Measurements from ENCODE around the gene CREB5. TPM values are rescaled to one million over a fixed set of nuclear protein-coding genes. Genes with fewer than 3 reads are reported as not detected.
"Not testable (repeated sequence)": the region's sequence is repeated elsewhere in the genome, so short reads cannot be mapped to it uniquely, and the experiment has no call there.

Gene CREB5
- total RNA-seq, 1 experiment from 2014 or later: 40.5 TPM

DNA sequence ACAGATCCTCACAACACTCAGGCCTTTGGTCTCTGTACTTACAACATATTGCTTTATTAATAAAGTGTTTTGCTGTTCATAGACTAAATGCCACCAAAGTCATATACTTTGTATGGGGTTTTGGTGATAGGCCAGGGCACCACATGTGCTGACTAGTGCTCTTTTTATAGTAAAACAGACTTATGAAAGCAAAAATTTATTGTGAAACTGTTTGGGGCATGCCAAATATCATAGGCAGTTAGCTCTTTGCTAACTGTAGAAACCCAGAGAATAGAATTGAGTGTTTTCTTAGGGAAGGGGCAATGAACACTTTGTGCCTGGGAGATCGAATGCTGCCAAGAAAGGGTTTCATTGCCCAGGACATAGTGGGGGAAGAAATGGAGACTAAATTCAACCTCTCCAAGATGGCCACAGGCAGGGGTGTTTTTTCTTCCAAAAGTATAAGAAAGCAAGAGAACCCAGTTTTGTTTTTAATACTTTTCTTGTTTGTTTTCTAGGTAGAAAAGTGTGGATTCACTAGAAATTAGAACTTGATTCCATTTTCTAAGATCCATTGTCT is 403.1 kb downstream of the CREB5 start:
- Mint-ChIP-seq H3K9me3 (ENCODE audit: unreplicated experiment) (no peaks in the 10 kb centered on the region), H3K27me3 (ENCODE audit: insufficient read depth, unreplicated experiment) (no peaks in the 10 kb centered on the region), H3K27ac (ENCODE audit: low read depth, unreplicated experiment) (no peak overlapping the region), H3K36me3 (ENCODE audit: insufficient read depth, unreplicated experiment) (no peaks in the 10 kb centered on the region), H3K4me1 (ENCODE audit: insufficient read depth, unreplicated experiment) (peaks cover 6% of the 10 kb centered on the region), H3K4me3 (ENCODE audit: unreplicated experiment) (no peak overlapping the region)
- TF ChIP-seq, protein P1, sequence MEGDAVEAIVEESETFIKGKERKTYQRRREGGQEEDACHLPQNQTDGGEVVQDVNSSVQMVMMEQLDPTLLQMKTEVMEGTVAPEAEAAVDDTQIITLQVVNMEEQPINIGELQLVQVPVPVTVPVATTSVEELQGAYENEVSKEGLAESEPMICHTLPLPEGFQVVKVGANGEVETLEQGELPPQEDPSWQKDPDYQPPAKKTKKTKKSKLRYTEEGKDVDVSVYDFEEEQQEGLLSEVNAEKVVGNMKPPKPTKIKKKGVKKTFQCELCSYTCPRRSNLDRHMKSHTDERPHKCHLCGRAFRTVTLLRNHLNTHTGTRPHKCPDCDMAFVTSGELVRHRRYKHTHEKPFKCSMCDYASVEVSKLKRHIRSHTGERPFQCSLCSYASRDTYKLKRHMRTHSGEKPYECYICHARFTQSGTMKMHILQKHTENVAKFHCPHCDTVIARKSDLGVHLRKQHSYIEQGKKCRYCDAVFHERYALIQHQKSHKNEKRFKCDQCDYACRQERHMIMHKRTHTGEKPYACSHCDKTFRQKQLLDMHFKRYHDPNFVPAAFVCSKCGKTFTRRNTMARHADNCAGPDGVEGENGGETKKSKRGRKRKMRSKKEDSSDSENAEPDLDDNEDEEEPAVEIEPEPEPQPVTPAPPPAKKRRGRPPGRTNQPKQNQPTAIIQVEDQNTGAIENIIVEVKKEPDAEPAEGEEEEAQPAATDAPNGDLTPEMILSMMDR (IDR thresholded peaks at IDR 0.05; ENCODE audit: unreplicated experiment): no peak
- BruUV-seq (replicated peaks): no TSS peak
- no peak for DNase-seq (ENCODE audit: unreplicated experiment)
- CTCF ChIA-PET: interaction anchor here (0.7 kb wide), 1 partner anchor 55 kb away, joined by 3 read pairs; no protein-coding TSS in a partner anchor
- intact Hi-C loops (cut with micrococcal nuclease): no loop called here
- POLR2A ChIA-PET: interaction anchor here (0.6 kb wide), 3 partner anchors 484 to 1565 kb away, joined by 3 to 4 read pairs (median 3); no protein-coding TSS in a partner anchor

DNA sequence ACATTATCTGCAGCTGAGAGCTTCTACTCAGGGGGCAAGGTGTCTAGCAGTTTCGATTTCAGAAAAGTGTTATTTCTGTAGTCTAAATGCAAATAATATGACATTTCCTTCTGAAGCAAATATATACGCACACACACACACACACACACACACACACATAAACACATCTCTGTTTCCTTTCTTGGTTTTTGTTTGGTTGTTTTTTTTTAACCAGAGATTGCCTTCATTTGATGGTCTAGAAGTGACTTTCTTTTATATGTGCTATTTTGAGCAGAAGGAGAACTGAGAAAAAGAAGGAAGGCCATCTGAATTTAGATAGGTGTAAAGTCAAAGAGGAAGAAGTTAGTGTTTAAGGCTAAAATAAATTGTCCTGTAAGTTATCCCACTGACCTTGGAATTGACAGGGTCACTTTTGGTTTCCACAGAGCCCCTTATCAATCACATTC is 403.6 kb downstream of the CREB5 start:
- H3K9me3 Mint-ChIP-seq (ENCODE audit: unreplicated experiment): no peaks in the 10 kb centered on the region
- TF ChIP-seq, protein P1 (IDR thresholded peaks at IDR 0.05; ENCODE audit: unreplicated experiment): no peak
- no peak overlapping the region for H3K4me3 Mint-ChIP-seq (ENCODE audit: unreplicated experiment)
- intact Hi-C loops (cut with micrococcal nuclease): no loop called here
- H3K4me1 Mint-ChIP-seq (ENCODE audit: insufficient read depth, unreplicated experiment): peaks cover 6% of the 10 kb centered on the region
- no peaks in the 10 kb centered on the region for H3K36me3 Mint-ChIP-seq (ENCODE audit: insufficient read depth, unreplicated experiment)
- DNase-seq (ENCODE audit: unreplicated experiment): no peak
- ChIA-PET POLR2A (interaction anchor here (0.6 kb wide), 2 partner anchors 484 to 1275 kb away, joined by 3 read pairs; no protein-coding TSS in a partner anchor), CTCF (interaction anchor here (0.7 kb wide), 1 partner anchor 55 kb away, joined by 3 read pairs; no protein-coding TSS in a partner anchor)
- H3K27me3 Mint-ChIP-seq (ENCODE audit: insufficient read depth, unreplicated experiment): no peaks in the 10 kb centered on the region
- H3K27ac Mint-ChIP-seq (ENCODE audit: low read depth, unreplicated experiment): no peak overlapping the region
- BruUV-seq (replicated peaks): no TSS peak

DNA sequence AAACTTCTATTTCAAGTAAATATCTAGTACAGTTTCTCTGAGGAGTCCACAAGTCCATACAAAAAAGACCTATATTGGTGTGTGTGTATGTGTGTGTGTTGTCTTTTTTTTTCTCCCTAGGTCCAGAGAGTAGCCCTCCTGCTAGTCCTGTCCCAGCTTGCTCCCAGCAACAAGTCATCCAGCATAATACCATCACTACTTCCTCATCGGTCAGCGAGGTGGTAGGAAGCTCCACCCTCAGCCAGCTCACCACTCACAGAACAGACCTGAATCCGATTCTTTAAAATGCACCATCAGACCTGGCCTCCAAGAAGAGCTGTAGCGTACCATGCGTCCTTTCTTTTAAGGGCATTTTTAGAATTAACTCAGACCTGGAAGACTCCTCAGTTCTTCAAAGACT is 406.7 kb downstream of the CREB5 start:
- no peaks in the 10 kb centered on the region for H3K9me3 Mint-ChIP-seq (ENCODE audit: unreplicated experiment)
- H3K27me3 Mint-ChIP-seq (ENCODE audit: insufficient read depth, unreplicated experiment): no peaks in the 10 kb centered on the region
- CTCF ChIA-PET: interaction anchor here (0.5 to 0.7 kb wide), 2 partner anchors 27 to 174 kb away, joined by 3 to 4 read pairs; no protein-coding TSS in a partner anchor
- H3K4me3 Mint-ChIP-seq (ENCODE audit: unreplicated experiment): no peak overlapping the region
- peaks cover 6% of the 10 kb centered on the region for H3K4me1 Mint-ChIP-seq (ENCODE audit: insufficient read depth, unreplicated experiment)
- H3K27ac Mint-ChIP-seq (ENCODE audit: low read depth, unreplicated experiment): no peak overlapping the region
- no peak for DNase-seq (ENCODE audit: unreplicated experiment)
- H3K36me3 Mint-ChIP-seq (ENCODE audit: insufficient read depth, unreplicated experiment): no peaks in the 10 kb centered on the region
- POLR2A ChIA-PET: interaction anchor here (1.1 kb wide), 1 partner anchor 40 kb away, joined by 4 read pairs; no protein-coding TSS in a partner anchor
- no TSS peak for BruUV-seq (replicated peaks)
- intact Hi-C loops (cut with micrococcal nuclease): no loop called here
- TF ChIP-seq, protein P1 (IDR thresholded peaks at IDR 0.05; ENCODE audit: unreplicated experiment): no peak

DNA sequence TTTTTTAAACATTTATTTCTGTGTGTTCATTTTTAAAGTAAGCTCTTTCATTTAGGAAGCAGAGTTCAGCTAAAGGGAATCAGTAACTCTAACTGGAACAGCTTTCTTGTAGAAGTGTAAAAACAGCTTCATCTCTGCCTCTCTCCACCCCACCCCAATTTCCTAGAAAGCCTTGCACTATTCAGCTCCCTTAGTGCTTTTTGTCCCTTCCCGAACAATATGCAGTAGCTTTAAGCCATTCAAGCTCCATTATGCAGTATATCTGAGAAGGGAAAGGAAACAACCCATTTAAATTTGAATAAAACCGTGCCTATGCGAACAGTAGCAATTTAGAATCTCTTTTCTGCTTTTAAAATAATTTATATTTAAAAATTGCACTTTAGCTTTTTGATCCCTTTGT is 411.3 kb downstream of the CREB5 start:
- no peaks in the 10 kb centered on the region for H3K27me3 Mint-ChIP-seq (ENCODE audit: insufficient read depth, unreplicated experiment)
- CTCF ChIA-PET: interaction anchor here (1.0 to 1.6 kb wide), 2 partner anchors 17 to 30 kb away, joined by 4 to 6 read pairs; no protein-coding TSS in a partner anchor
- no peak overlapping the region for H3K4me3 Mint-ChIP-seq (ENCODE audit: unreplicated experiment)
- POLR2A ChIA-PET: interaction anchor here (0.7 kb wide), 1 partner anchor 191 kb away, joined by 3 read pairs; no protein-coding TSS in a partner anchor
- DNase-seq (ENCODE audit: unreplicated experiment): no peak
- H3K27ac Mint-ChIP-seq (ENCODE audit: low read depth, unreplicated experiment): no peak overlapping the region
- TF ChIP-seq, protein P1 (IDR thresholded peaks at IDR 0.05; ENCODE audit: unreplicated experiment): no peak
- H3K4me1 Mint-ChIP-seq (ENCODE audit: insufficient read depth, unreplicated experiment): no peaks in the 10 kb centered on the region
- no TSS peak for BruUV-seq (replicated peaks)
- no peaks in the 10 kb centered on the region for H3K9me3 Mint-ChIP-seq (ENCODE audit: unreplicated experiment)
- intact Hi-C loops (cut with micrococcal nuclease): no loop called here
- no peaks in the 10 kb centered on the region for H3K36me3 Mint-ChIP-seq (ENCODE audit: insufficient read depth, unreplicated experiment)

DNA sequence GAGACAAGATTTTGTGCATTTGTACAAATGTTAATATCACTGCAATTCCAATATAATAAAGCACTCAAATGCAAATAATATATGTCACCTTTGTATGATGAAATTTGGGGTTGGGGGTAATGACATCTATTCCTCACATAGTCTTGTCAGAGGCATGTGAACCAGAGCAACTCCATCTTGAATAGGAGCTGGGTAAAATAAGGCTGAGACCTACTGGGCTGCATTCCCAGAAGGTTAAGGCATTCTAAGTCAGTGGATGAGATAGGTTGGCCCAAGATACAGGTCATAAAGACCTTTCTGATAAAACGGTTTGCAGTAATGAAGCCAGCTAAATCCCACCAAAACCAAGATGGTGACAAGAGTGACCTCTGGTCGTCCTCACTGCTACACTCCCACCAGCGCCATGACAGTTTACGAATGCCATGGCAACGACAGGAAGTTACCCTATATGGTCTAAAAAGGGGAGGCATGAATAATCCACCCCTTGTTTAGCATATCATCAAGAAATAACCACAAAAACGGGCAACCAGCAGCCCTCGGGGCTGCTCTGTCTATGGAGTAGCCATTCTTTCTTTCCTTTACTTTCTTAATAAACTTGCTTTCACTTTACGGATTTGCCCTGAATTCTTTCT is 413.6 kb downstream of the CREB5 start:
- H3K27me3 Mint-ChIP-seq (ENCODE audit: insufficient read depth, unreplicated experiment); H3K4me1 Mint-ChIP-seq (ENCODE audit: insufficient read depth, unreplicated experiment); H3K9me3 Mint-ChIP-seq (ENCODE audit: unreplicated experiment); H3K36me3 Mint-ChIP-seq (ENCODE audit: insufficient read depth, unreplicated experiment); DNase-seq (ENCODE audit: unreplicated experiment); CTCF ChIA-PET; BruUV-seq (replicated peaks); H3K27ac Mint-ChIP-seq (ENCODE audit: low read depth, unreplicated experiment); intact Hi-C loops (cut with micrococcal nuclease); H3K4me3 Mint-ChIP-seq (ENCODE audit: unreplicated experiment): not testable (repeated sequence)
- POLR2A ChIA-PET: interaction anchor here (1.1 kb wide), 1 partner anchor 31 kb away, joined by 3 read pairs; no protein-coding TSS in a partner anchor
